Ramos (cell line): ENCODE data around the gene FAM117B.
"Not testable (repeated sequence)": the region's sequence is repeated elsewhere in the genome, so short reads cannot be mapped to it uniquely, and the experiment has no call there.

Experiments
- in situ Hi-C: fragments of 300-500 bp; cut with MboI; formaldehyde crosslinking; loops from one replicate; pipeline ENCODE4 v1.14.3; 2022; ENCODE audit warnings: low sequenced_read_pairs; ENCODE audit not compliant: unreplicated experiment

FAM117B gene

DNA sequence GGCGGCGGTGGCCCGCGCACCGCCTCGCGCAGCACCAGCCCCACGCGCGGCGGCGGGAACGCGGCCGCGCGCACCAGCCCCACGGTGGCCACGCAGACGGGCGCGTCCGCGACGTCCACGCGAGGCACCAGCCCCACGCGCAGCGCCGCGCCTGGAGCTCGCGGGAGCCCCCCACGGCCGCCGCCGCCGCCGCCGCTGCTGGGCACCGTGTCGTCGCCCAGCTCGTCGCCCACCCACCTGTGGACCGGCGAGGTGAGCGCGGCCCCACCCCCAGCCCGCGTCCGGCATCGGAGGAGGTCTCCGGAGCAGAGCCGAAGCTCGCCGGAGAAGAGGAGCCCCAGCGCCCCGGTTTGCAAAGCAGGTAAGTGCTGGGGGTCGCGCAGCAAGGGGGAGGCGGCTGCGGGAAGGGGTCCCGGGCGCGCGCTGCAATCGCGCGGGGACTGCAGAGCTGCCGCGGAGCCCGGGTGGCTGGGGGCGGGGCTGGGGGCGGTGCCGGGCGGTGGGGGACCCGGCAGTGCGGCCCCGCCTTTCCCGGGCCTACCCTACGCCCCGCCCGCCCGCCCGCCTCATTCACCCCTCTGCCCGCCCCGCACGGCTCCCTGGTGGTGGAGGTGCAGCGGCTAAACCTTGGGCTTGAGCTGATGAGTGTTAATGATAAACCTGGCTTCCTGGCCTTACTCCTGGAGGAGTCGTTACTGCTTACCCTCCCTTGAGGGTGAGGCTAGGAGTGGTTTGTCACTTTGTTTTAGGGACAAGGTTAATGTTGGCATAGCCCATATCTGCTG is 851 bp downstream of the FAM117B start:
- in situ Hi-C loops, result no loop called here

DNA sequence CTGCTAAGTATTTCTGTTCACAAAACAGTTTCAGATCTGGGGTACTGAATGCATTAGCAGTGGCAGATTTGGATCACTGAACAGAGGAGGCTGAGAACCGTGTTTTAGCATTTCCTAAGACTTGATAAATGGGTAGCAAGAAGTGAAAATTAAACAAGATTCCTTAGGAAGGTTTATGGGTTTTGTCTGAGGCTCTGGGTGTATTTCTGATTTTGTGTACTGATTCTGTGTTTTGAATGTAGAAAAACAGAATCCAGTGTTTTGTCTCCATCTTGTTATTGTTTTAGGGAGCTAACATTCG is 1.4 kb downstream of the FAM117B start:
- in situ Hi-C loops, result no loop called here

DNA sequence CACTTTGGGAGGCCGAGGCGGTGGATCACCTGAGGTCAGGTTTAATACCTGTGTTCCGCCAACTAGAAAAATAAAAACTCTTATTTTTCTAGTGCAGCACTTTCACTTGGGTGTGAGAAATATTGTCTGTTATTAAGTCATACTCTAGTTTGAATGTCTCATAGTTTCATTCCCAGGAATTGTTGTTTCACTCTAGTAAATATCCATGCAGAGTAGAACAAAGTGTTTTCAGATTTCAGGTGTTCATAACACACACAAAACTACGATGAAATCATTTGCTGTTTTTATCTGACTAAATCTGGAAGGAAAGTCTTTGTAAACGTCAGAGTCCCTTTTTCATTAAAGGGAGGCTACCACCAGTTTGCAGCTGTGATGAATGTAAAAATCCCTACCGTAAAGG is 4.0 kb downstream of the FAM117B start:
- in situ Hi-C loops, result no loop called here

DNA sequence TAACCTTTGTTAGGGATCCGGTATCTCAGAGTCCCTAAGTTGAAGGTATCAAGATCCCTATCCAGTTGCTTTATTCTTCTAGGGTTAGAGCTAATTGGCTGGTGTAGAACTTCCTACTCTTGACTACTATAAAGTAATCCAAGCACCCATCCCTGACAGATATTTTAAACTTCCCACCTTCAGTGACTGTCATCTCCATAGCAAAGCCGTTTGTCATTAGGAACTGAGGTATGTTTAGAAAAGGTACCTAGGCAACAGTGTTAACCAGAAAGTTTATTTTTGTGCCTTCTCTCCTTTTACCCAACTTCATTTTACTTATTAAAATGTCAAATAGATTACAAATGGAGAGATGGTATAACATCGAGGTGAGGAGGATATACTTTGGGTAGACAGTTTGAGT is 4.5 kb downstream of the FAM117B start:
- in situ Hi-C loops, result no loop called here

DNA sequence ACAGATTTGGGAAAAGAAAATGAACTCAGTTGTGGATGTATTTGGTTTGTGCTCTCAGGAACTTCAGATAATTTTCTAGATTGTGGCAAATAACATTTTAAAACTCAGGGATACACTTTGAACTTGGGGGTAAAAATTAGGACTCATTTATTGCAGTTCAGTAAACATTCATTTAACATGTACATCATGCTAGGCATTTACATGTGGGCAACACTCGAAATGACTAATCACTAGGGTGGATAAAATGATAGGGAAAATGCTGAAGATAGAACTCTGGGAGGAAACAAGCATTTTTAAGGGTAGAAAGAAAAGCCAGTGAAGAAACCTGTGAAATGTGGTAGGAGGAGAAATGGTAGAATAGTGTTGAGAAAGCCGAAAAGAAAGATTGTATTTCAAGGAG is 7.8 kb downstream of the FAM117B start:
- in situ Hi-C loops, result no loop called here

DNA sequence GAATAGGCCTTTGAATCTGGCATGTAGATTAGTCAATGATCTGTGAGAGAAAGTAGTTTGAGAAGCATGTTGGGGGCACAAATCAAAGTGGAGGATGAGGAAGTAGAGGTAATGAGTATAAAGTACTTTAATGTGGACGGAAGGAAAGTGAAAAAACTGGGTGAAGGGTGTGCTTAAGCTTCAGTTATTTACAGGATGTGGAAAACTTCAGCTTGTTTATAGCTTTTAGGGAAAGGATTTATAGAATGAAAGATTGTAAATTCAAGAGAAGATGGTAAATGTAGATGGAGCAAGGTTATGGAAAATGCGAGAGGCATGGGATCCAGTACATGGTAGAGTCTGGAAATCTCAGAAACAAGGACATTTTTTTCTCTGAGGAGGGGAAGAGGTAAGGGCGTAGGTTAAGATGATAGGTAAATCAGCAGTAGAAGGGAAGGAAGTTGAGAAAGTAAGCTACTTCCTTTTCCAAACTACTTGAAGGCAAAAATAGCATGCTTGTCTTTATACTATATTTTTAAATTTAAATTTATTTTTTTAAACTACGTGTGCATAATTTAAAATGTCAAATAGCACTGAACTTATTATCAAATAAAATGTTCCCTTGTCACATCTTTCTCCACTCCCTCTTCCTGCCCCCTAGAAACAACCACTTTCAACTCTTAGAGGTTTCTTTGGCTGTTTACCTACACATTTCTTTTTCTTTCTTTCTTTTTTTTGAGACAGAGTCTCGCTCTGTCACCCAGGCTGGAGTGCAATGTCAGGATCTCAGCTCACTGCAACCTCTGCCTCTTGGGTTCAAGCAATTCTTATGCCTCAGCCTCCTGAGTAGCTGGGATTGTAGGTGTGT is 8.5 kb downstream of the FAM117B start:
- in situ Hi-C loops, result no loop called here

DNA sequence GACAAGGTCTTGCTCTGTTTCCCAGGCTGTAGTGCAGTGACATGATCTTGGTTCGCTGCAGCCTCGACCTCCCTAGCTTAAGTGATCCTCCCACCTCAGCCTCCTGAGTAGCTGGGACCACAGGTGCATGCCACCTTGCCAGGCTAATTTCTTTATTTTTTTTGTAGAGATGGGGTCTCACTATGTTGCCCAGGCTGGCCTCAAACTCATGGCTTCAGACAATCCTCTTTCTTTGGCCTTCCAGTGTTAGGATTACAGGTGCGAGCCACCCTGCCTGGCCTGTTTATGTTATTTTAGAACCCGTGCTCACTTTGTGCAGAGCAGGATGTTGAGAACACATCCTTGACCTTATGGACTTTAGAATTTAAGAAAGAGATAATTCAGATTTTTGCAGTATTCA is 17.4 kb downstream of the FAM117B start:
- in situ Hi-C loops, result no loop called here

DNA sequence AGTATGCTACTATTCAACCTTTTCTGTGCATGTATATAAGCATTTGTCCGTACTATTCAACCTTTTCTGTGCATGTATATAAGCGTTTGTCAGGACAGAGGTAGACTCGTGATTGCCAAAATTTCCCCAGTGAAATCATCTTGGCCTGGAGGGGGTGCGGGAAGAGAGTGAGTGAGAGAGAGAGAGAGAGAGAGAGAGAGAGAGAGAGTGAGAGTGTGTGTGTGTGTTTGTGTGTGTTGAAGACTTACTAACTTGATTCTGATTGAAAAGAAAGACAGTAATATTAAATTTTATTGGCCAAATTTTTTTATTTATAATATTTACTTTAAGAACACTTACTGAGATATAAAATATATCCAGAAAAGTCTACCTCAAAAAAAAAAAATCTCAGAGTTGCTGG is 19.1 kb downstream of the FAM117B start:
- in situ Hi-C loops, result no loop called here

DNA sequence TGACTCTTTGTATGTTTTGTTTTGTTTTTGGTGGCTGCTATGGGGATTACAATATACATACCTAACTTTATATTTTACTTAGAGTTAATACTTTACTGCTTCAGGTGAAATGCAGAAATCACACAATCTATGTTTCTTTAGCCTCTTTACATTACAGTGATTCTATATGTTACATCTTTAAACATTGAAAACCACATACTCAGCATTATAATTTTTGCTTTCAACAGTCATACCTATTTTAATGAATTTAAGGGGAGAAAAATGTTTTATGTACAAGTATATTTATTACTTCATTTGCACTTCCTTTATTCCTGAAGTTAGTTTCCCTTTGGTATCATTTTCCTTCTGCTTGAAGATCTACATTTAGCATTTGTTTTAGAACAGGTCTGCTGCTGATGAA is 23.1 kb downstream of the FAM117B start:
- in situ Hi-C loops, result no loop called here

DNA sequence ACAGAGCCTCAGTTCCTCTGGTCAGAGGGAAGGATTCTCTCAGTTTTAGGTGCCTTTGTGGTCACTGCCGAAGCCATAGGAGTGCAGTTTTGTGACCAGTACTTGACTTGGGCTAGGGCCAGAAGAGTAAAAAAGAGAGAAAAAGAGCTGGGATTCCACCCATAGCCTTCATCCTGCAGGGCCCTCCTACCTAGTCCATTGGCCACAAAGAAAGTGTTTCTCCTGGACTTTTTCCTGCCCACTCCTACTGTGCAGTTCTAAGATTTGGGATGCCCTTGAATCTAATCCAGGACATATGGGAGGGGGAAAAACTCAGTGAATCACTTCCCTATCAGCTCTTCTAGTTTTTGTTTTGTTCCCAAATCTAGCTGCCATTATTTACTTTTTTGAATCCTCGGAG is 26.0 kb downstream of the FAM117B start:
- in situ Hi-C loops, result no loop called here

DNA sequence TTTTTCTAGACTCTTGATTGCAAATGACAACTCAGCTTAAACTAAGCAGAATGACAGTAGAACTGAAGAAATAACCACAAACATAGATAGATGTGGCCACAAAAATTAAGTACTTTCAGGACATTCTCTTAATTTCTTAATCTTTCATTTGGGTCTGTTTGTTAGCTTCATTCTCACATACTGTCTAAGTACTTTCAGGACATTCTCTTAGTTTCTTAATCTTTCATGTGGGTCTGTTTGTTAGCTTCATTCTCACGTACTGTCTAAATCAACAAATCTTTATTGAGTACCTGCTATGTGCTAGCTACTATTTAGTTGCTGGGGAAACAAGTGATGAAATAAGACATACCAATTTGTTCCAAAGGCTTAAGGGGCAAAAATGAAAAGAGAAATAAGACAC is 35.1 kb downstream of the FAM117B start:
- in situ Hi-C loops, result no loop called here

DNA sequence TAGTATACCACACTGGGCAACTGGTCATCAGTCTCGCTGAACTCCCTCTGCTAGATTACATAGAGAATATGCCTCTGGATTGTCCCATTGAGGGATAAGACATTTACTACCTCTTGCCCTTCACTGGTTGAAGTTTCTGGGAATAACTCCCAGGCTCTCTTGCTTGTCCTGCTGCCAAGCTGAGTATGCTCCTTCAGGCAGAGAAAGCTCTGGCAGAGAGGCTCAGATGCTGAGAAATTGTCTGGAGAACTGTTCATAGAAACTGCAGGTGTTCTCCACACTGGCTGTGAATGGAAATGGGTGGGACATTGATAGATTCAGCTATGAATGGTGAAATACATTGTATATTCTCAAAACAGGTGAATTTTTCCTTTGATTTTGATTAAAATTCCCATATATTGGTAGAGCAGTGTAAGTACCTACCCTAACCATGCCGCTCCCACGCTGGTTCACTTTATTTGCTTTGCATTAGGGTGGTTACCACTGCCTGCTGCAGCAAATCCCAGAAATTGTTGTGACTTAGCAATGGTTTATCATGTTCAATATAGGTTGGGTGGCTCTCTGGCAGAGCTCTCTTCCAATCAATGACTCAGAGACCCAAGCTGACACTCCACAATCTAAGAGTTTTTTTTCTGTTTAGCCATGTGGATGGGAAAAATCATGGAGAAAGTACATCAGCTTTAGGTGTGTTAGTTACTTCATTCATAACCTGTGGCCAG is 36.7 kb downstream of the FAM117B start:
- in situ Hi-C loops, result no loop called here

DNA sequence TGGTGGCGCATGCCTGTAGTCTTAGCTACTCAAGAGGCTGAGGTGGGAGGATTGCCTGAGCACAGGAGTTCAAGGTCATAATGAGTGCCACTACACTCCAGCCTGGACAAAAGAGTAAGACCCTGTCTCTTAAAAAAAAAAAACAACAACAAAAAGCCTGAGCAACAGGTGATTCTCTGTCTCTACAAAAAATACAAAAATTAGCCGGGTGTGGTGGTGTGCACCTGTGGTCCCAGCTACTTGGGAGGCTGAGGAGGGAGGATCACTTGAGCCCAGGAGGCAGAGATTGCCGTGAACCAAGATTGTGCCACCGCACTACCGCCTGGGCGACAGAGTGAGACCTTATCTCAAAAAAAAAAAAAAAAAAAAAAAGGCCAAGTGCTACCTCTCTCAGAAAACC is 40.3 kb downstream of the FAM117B start:
- in situ Hi-C loops, result not testable (repeated sequence)

DNA sequence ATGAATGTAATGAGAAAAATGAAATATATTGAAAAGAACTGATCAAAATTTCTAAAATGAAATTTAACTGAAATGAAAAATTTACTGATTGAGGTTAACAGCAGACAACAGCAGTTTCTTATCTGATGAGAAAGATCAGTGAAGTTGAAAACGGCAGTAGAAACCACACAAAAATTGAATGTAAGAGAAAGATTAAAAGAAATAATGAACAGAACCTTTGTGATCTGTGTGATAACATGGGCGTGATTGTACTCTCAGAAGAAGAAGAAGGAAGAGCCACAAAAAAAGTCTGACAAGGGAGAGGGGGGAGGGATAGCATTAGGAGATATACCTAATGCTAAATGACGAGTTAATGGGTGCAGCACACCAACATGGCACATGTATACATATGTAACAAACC is 45.2 kb downstream of the FAM117B start:
- in situ Hi-C loops, result no loop called here

DNA sequence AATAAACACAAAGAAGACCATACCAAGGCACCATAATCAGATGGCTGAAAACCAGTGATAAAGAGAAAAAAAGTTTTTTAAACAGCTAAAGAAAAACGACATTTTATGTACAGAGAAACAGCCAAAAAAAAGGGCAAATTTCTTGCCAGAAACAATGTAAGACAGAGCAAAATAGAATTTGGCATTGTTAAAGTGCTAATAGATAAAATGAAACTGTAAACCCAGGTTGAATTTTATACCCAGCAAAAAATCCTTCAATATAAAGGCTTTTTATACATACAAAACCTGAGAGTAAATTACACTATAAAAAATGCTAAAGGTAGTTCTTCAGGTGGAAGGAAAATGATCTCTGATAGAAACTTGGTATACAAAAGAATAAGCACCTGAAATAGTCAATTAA is 45.7 kb downstream of the FAM117B start:
- in situ Hi-C loops, result no loop called here

DNA sequence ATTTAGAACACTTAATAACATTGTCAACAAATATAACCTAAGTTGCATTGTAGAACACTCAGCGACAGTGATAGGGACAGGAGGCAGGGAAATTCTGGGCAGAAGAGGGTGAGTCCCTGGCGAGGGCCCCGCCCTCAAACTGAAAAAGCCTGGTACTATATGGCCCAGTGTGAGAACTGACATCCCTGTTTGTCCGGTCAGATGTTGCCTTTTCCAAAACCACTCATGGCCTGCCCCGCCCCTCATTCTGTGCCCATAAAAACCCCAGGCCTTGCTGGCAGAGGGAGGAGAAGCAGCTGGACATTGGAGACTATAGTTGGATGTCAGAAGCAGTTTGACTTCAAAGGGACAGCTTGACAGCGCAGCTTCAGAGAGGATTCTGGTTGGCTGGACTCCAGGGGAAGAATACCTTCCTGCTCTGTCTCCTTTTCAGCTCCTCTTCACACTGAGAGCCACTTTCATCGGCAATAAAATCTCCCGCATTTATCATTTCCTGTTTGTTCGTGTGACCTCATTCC is 47.0 kb downstream of the FAM117B start:
- in situ Hi-C loops, result no loop called here

DNA sequence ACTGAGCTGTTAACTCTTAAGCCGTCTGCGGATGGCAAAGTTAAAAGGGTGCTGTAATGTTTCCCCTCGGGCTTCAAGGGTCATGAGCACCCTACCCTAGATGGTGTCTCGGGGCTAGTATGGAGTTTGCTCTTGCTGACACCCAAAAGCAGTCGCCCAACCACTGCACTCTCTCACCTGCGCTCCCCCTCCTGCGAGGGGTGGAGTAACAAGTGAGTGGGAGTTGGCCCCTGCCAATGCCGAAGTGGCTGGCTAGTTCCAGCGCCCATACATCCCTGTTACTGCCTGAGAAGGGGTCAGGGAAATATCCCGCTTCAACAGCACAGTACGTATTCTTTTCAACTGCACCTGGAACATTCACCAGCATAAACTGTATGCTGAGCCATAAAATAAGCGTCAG is 47.5 kb downstream of the FAM117B start:
- in situ Hi-C loops, result no loop called here

DNA sequence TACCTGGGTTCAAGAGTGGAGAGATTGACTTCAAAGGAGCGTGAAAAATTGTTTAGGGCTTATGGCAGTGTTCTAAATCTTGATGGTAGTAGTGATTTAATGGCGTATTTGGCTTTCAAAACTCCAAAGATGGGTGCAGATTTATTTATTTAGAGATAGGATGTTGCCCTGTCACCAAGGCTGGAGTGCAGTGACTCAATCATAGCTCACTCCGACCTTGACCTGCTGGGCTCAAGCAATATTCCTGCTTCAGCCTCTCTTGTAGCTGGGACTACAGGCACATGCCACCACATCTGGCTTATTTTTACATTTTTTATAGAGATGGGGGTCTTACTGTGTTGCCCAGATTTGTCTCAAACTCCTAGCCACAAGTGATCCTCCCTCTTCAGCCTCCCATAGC is 52.5 kb downstream of the FAM117B start:
- in situ Hi-C loops, result no loop called here

DNA sequence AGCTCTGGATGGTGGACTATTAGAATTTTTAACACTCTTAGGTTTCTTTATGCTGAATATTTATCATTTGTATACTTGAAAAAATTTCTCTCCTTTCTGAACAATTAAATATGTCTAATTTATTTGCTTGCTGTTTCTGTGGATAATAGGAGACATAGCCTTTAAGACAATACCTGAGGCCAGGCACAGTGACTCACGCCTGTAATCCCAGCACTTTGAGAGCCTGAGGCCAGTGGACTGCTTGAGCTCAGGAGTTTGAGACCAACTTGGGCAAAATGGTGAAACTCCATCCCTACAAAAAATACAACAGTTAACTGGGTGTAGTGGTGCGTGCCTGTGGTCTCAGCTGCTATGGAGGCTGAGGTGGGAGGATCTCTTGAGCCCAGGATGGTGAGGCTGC is 54.7 kb downstream of the FAM117B start:
- in situ Hi-C loops, result no loop called here

DNA sequence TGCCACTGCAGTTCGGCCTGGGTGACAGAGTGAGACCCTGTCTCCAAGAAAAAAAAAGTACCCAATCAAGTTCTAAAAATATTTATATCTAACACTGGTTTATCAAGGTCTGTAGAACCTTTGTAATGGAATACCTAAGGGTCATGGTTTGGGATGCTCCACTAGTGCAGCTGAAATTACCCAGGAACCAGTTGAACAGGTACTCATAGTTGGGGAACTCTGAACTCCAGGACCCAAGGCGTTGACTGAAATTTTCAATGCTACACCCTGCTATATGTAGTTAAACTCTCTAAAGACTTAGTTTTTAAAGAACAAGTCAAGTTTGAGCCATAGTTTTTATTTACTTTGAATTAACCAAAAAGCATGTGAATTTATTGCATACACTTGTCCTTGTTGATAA is 55.1 kb downstream of the FAM117B start:
- in situ Hi-C loops, result no loop called here

DNA sequence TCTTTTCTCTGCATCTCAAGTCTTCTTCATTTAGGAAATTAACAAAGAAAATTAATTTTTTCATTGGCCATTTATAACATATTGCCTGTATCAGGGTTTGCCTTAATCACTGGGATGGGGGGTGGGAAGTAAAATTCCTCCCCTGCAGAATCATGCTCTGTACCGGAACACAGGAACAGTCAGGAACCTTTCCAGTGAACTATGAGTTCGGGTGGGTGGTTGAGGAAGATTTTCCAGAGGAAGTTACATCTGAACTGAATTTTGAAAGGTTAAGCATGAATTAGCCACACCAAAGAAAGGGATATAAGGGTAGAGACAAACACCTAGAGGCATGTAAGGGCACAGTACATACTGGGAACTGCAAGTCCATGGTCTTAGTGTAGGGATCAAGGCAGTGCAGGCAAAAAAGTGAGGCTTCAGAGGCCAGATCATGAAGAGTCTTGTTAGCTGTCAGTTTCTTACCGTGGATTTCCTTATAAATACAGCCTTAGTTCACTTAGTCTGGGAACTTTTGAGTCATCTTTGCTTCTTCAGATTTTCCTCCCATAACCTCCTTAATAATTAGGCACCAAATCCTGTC is 55.6 kb downstream of the FAM117B start:
- in situ Hi-C loops, result no loop called here
